Thyroid gland (tissue), 4 donors: ENCODE measurements around the gene ZDHHC11B.

Experiments
- CTCF ChIP-seq, 6 experiments: fragments of 200-600 bp in 3 of 6; fragments of 450-650 bp in 3 of 6; sonication (generic) in 3 of 6; IDR thresholded peaks; one replicate each; pipeline ENCODE4 v1.5.1; 2016 to 2019; ENCODE audit warnings: antibody characterized with exemption in 6 of 6, mild to moderate bottlenecking in 2 of 6, inconsistent platforms in 1 of 6, moderate library complexity in 1 of 6
- POLR2A ChIP-seq, 2 donors: fragments of 450-650 bp; IDR thresholded peaks; one replicate each; pipeline ENCODE4 v1.6.1; 2017; ENCODE audit warnings: antibody characterized with exemption in 2 of 2, mild to moderate bottlenecking in 2 of 2, moderate library complexity in 1 of 2

GRCh38 chr5:763998-764781 is 20.3 kb downstream of the ZDHHC11B start:
- TF ChIP-seq CTCF (IDR thresholded peaks at IDR 0.05) (no peak), POLR2A (IDR thresholded peaks at IDR 0.05) (no peak)
